Measurements from ENCODE around the gene PDHX. TPM values are rescaled to one million over a fixed set of nuclear protein-coding genes. Genes with fewer than 3 reads are reported as not detected.

The PDHX gene
- total RNA-seq, 2 donors from 2014 or later, result 28.7 to 31.9 TPM

GRCh38 chr11:34916843-34917770 is 689 bp downstream of the PDHX start:
- Mint-ChIP-seq H3K4me1 (ENCODE audit: low read depth) (peaks cover 46% of the 10 kb centered on the region), H3K36me3 (ENCODE audit: insufficient read depth in 2 of 2) (peaks cover 5 to 10% of the 10 kb centered on the region in 2 donors), H3K4me3 (peak overlapping the region; percentile 87 to 91), H3K27ac (peak overlapping the region; percentile 96), H3K27me3 (ENCODE audit: low read depth) (no peaks in the 10 kb centered on the region), H3K9me3 (no peaks in the 10 kb centered on the region)
- ATAC-seq (replicated peaks in 1 of 2) (no peak), DNase-seq (no peak)

- no peaks in the 10 kb centered on the region for H3K36me3 Mint-ChIP-seq (ENCODE audit: insufficient read depth in 2 of 2)
- H3K27ac Mint-ChIP-seq, result no peak overlapping the region
- H3K27me3 Mint-ChIP-seq (ENCODE audit: low read depth), result no peaks in the 10 kb centered on the region
- peaks cover 22% of the 10 kb centered on the region for H3K4me1 Mint-ChIP-seq (ENCODE audit: low read depth)
- H3K9me3 Mint-ChIP-seq, result no peaks in the 10 kb centered on the region
- no peak overlapping the region for H3K4me3 Mint-ChIP-seq
- no peak for ATAC-seq (replicated peaks in 1 of 2)
- no peak for DNase-seq
Observed at GRCh38 chr11:34921156-34921555, 4.7 kb downstream of the PDHX start.

GRCh38 chr11:34924714-34925113 is 8.3 kb downstream of the PDHX start:
- H3K27me3 Mint-ChIP-seq (ENCODE audit: low read depth), result no peaks in the 10 kb centered on the region
- ATAC-seq (replicated peaks in 1 of 2), result no peak
- no peak overlapping the region for H3K4me3 Mint-ChIP-seq
- no peaks in the 10 kb centered on the region for H3K36me3 Mint-ChIP-seq (ENCODE audit: insufficient read depth in 2 of 2)
- H3K4me1 Mint-ChIP-seq (ENCODE audit: low read depth), result peaks cover 21% of the 10 kb centered on the region
- DNase-seq, result no peak
- no peaks in the 10 kb centered on the region for H3K9me3 Mint-ChIP-seq
- H3K27ac Mint-ChIP-seq, result no peak overlapping the region

GRCh38 chr11:34926101-34926830 is 9.8 kb downstream of the PDHX start:
- Mint-ChIP-seq H3K27me3 (ENCODE audit: low read depth) (no peaks in the 10 kb centered on the region), H3K36me3 (ENCODE audit: insufficient read depth in 2 of 2) (no peaks in the 10 kb centered on the region), H3K9me3 (no peaks in the 10 kb centered on the region), H3K27ac (peak overlapping the region; percentile 9), H3K4me3 (no peak overlapping the region), H3K4me1 (ENCODE audit: low read depth) (peaks cover 25% of the 10 kb centered on the region)
- DNase-seq (peak in 1 of 2 donors; percentile 31), ATAC-seq (replicated peaks in 1 of 2) (peak; percentile 34 to 42)

GRCh38 chr11:34926831-34927132 is 10.4 kb downstream of the PDHX start:
- DNase-seq, result no peak
- H3K36me3 Mint-ChIP-seq (ENCODE audit: insufficient read depth in 2 of 2), result no peaks in the 10 kb centered on the region
- H3K9me3 Mint-ChIP-seq, result no peaks in the 10 kb centered on the region
- H3K4me1 Mint-ChIP-seq (ENCODE audit: low read depth), result peaks cover 25% of the 10 kb centered on the region
- no peak overlapping the region for H3K27ac Mint-ChIP-seq
- H3K27me3 Mint-ChIP-seq (ENCODE audit: low read depth), result no peaks in the 10 kb centered on the region
- no peak for ATAC-seq (replicated peaks in 1 of 2)
- no peak overlapping the region for H3K4me3 Mint-ChIP-seq

- H3K9me3 Mint-ChIP-seq, result no peaks in the 10 kb centered on the region
- H3K27me3 Mint-ChIP-seq (ENCODE audit: low read depth), result no peaks in the 10 kb centered on the region
- H3K4me3 Mint-ChIP-seq, result no peak overlapping the region
- H3K4me1 Mint-ChIP-seq (ENCODE audit: low read depth), result peaks cover 25% of the 10 kb centered on the region
- H3K27ac Mint-ChIP-seq, result no peak overlapping the region
- ATAC-seq (replicated peaks in 1 of 2) (no peak), DNase-seq (no peak)
- no peaks in the 10 kb centered on the region for H3K36me3 Mint-ChIP-seq (ENCODE audit: insufficient read depth in 2 of 2)
Observed at GRCh38 chr11:34928268-34928959, 12.0 kb downstream of the PDHX start.

GRCh38 chr11:34928960-34929680 is 12.7 kb downstream of the PDHX start:
- H3K4me1 Mint-ChIP-seq (ENCODE audit: low read depth), result peaks cover 25% of the 10 kb centered on the region

GRCh38 chr11:34929794-34930763 is 13.7 kb downstream of the PDHX start:
- no peak overlapping the region for H3K4me3 Mint-ChIP-seq
- no peak overlapping the region for H3K27ac Mint-ChIP-seq
- H3K36me3 Mint-ChIP-seq (ENCODE audit: insufficient read depth in 2 of 2), result no peaks in the 10 kb centered on the region
- no peak for ATAC-seq (replicated peaks in 1 of 2)
- H3K27me3 Mint-ChIP-seq (ENCODE audit: low read depth), result no peaks in the 10 kb centered on the region
- no peaks in the 10 kb centered on the region for H3K9me3 Mint-ChIP-seq
- peaks cover 25% of the 10 kb centered on the region for H3K4me1 Mint-ChIP-seq (ENCODE audit: low read depth)
- DNase-seq, result no peak

More at GRCh38 chr11:34928960-34929680, 12.7 kb downstream of the PDHX start:
- H3K36me3 Mint-ChIP-seq (ENCODE audit: insufficient read depth in 2 of 2), result no peaks in the 10 kb centered on the region
- no peaks in the 10 kb centered on the region for H3K27me3 Mint-ChIP-seq (ENCODE audit: low read depth)
- no peak overlapping the region for H3K27ac Mint-ChIP-seq
- no peak for DNase-seq
- no peaks in the 10 kb centered on the region for H3K9me3 Mint-ChIP-seq
- ATAC-seq (replicated peaks in 1 of 2), result no peak
- no peak overlapping the region for H3K4me3 Mint-ChIP-seq

GRCh38 chr11:34936945-34937629 is 20.7 kb downstream of the PDHX start:
- no peak for ATAC-seq (replicated peaks in 1 of 2)
- no peaks in the 10 kb centered on the region for H3K27me3 Mint-ChIP-seq (ENCODE audit: low read depth)
- peaks cover 5% of the 10 kb centered on the region in 2 donors for H3K36me3 Mint-ChIP-seq (ENCODE audit: insufficient read depth in 2 of 2)
- no peak overlapping the region for H3K4me3 Mint-ChIP-seq
- no peaks in the 10 kb centered on the region for H3K9me3 Mint-ChIP-seq
- DNase-seq, result no peak
- H3K27ac Mint-ChIP-seq, result no peak overlapping the region
- peaks cover 14% of the 10 kb centered on the region for H3K4me1 Mint-ChIP-seq (ENCODE audit: low read depth)

GRCh38 chr11:34938611-34939010 is 22.2 kb downstream of the PDHX start:
- no peaks in the 10 kb centered on the region for H3K9me3 Mint-ChIP-seq
- H3K4me1 Mint-ChIP-seq (ENCODE audit: low read depth), result peaks cover 14% of the 10 kb centered on the region
- no peak overlapping the region for H3K27ac Mint-ChIP-seq
- H3K27me3 Mint-ChIP-seq (ENCODE audit: low read depth), result no peaks in the 10 kb centered on the region
- H3K36me3 Mint-ChIP-seq (ENCODE audit: insufficient read depth in 2 of 2), result peaks cover 5% of the 10 kb centered on the region in 2 donors
- no peak overlapping the region for H3K4me3 Mint-ChIP-seq
- DNase-seq (no peak), ATAC-seq (replicated peaks in 1 of 2) (no peak)

GRCh38 chr11:34940026-34940677 is 23.7 kb downstream of the PDHX start:
- no peaks in the 10 kb centered on the region for H3K27me3 Mint-ChIP-seq (ENCODE audit: low read depth)
- DNase-seq (no peak), ATAC-seq (replicated peaks in 1 of 2) (no peak)
- peaks cover 5 to 12% of the 10 kb centered on the region in 2 donors for H3K36me3 Mint-ChIP-seq (ENCODE audit: insufficient read depth in 2 of 2)
- H3K9me3 Mint-ChIP-seq, result peaks cover 0 to 2% of the 10 kb centered on the region in 2 donors
- H3K4me1 Mint-ChIP-seq (ENCODE audit: low read depth), result peaks cover 14% of the 10 kb centered on the region
- no peak overlapping the region for H3K27ac Mint-ChIP-seq
- H3K4me3 Mint-ChIP-seq, result no peak overlapping the region

Measured in activated T-cell treated with anti-CD3 and anti-CD28 coated beads, Interleukin-2, amount 50 U/mL, for 72 hours (primary cell).